GM12892 (cell line): ENCODE results near the gene CMTR1.
A peak's percentile ranks its signal among the peaks of the same experiment; 100 is the strongest.

ENCODE experiments used
- DNase-seq: peaks from one replicate; pipeline ENCODE4 v3.0.0; 2011; ENCODE audit not compliant: insufficient read length
- FAIRE-seq: peaks from 2 replicates; lab custom pipeline; 2011; peaks lifted over from hg19 to GRCh38; lab: Jason Lieb, UNC
- POLR2A ChIP-seq: IDR thresholded peaks from 2 replicates; pipeline ENCODE4 v1.6.1; 2011; ENCODE audit warnings: low read depth, low read length, control low read depth
- POLR2AphosphoS5 ChIP-seq: IDR thresholded peaks from 2 replicates; pipeline ENCODE4 v1.6.1; 2011; ENCODE audit warnings: low read depth, low read length, control low read depth
- TAF1 ChIP-seq: IDR thresholded peaks from 2 replicates; pipeline ENCODE4 v1.6.1; 2011; ENCODE audit warnings: low read depth, mild to moderate bottlenecking, control low read depth, low read length, borderline replicate concordance

The CMTR1 gene

GRCh38 chr6:37514837-37515236, 81.8 kb downstream of the CMTR1 start:
- no peak for TF ChIP-seq POLR2AphosphoS5
- TF ChIP-seq TAF1: no peak
- no peak for DNase-seq
- peak; percentile 14 for FAIRE-seq

- FAIRE-seq (peak; percentile 30), DNase-seq (no peak)
- TF ChIP-seq POLR2AphosphoS5: no peak
- no peak for TF ChIP-seq TAF1
- no peak for TF ChIP-seq POLR2A
These were observed 82.7 kb downstream of the CMTR1 start for GRCh38 chr6:37515712-37516075.

- FAIRE-seq: peak; percentile 93
- TF ChIP-seq TAF1 (no peak), POLR2A (no peak), POLR2AphosphoS5 (no peak)
- DNase-seq: peak; percentile 68
These were observed 83.3 kb downstream of the CMTR1 start for GRCh38 chr6:37516076-37516919.

GRCh38 chr6:37516920-37517405, 83.9 kb downstream of the CMTR1 start:
- TF ChIP-seq TAF1 (no peak), POLR2AphosphoS5 (no peak), POLR2A (no peak)
- FAIRE-seq: no peak
- no peak for DNase-seq

- no peak for DNase-seq
- peak; percentile 17 for FAIRE-seq
- TF ChIP-seq POLR2AphosphoS5: no peak
- no peak for TF ChIP-seq POLR2A
These were observed 84.4 kb downstream of the CMTR1 start for GRCh38 chr6:37517411-37517812.

GRCh38 chr6:37518116-37518515, 85.1 kb downstream of the CMTR1 start:
- no peak for FAIRE-seq
- DNase-seq: no peak
- no peak for TF ChIP-seq POLR2A
- TF ChIP-seq TAF1: no peak
- no peak for TF ChIP-seq POLR2AphosphoS5

- TF ChIP-seq TAF1: no peak
- no peak for TF ChIP-seq POLR2A
- TF ChIP-seq POLR2AphosphoS5: no peak
- FAIRE-seq (no peak), DNase-seq (no peak)
These were observed 86.4 kb downstream of the CMTR1 start for GRCh38 chr6:37519461-37519860.

- FAIRE-seq (no peak), DNase-seq (no peak)
- no peak for TF ChIP-seq TAF1
- no peak for TF ChIP-seq POLR2AphosphoS5
- TF ChIP-seq POLR2A: no peak
These were observed 87.9 kb downstream of the CMTR1 start for GRCh38 chr6:37520926-37521325.

- FAIRE-seq (no peak), DNase-seq (no peak)
- no peak for TF ChIP-seq POLR2A
- TF ChIP-seq POLR2AphosphoS5: no peak
- TF ChIP-seq TAF1: no peak
These were observed 88.7 kb downstream of the CMTR1 start for GRCh38 chr6:37521674-37522073.

GRCh38 chr6:37522836-37523235, 89.8 kb downstream of the CMTR1 start:
- DNase-seq: no peak
- no peak for TF ChIP-seq TAF1
- FAIRE-seq: no peak

GRCh38 chr6:37523412-37523811, 90.4 kb downstream of the CMTR1 start:
- DNase-seq (no peak), FAIRE-seq (no peak)

More at GRCh38 chr6:37523412-37523811, 90.4 kb downstream of the CMTR1 start:
- TF ChIP-seq POLR2A (no peak), TAF1 (no peak), POLR2AphosphoS5 (no peak)
